Measurements from ENCODE around the gene INMT.
A peak's percentile ranks its signal among the peaks of the same experiment; 100 is the strongest.

The INMT gene

GRCh38 chr7:30761214-30762156 lies 9.6 kb downstream of the INMT start:
- no peak for TF ChIP-seq ZFX (IDR thresholded peaks at IDR 0.05; ENCODE audit: borderline replicate concordance)
- no peak for TF ChIP-seq CTCF (IDR thresholded peaks at IDR 0.05)
- no peak overlapping the region for H3K27ac ChIP-seq

- TF ChIP-seq ZFX (IDR thresholded peaks at IDR 0.05; ENCODE audit: borderline replicate concordance): no peak
- TF ChIP-seq CTCF (IDR thresholded peaks at IDR 0.05): no peak
- no peak overlapping the region for H3K27ac ChIP-seq
Observed at GRCh38 chr7:30764030-30764975, 12.4 kb downstream of the INMT start.

GRCh38 chr7:30765408-30765807 lies 13.5 kb downstream of the INMT start:
- TF ChIP-seq ZFX (IDR thresholded peaks at IDR 0.05; ENCODE audit: borderline replicate concordance): no peak
- TF ChIP-seq CTCF (IDR thresholded peaks at IDR 0.05): no peak

GRCh38 chr7:30770845-30771173 lies 18.9 kb downstream of the INMT start:
- H3K27ac ChIP-seq: peak overlapping the region; percentile 82
- TF ChIP-seq ZFX (IDR thresholded peaks at IDR 0.05; ENCODE audit: borderline replicate concordance): no peak
- no peak for TF ChIP-seq CTCF (IDR thresholded peaks at IDR 0.05)

More at GRCh38 chr7:30765408-30765807, 13.5 kb downstream of the INMT start:
- H3K27ac ChIP-seq: no peak overlapping the region

- peak within 1 kb of the TSS; percentile 82 for H3K27ac ChIP-seq
- TF ChIP-seq CTCF (IDR thresholded peaks at IDR 0.05) (0 out of 2 replicates have a peak, but pooled peaks have one; percentile 4), ZFX (IDR thresholded peaks at IDR 0.05; ENCODE audit: borderline replicate concordance) (no peak)
Observed at GRCh38 chr7:30771174-30771879, 19.4 kb downstream of the INMT start, which contains the start of gene MINDY4. MINDY4 (plus strand) TSS chr7:30771417; CDS start chr7:30771494, 77 bp downstream.

GRCh38 chr7:30771880-30772425 lies 20.0 kb downstream of the INMT start:
- H3K27ac ChIP-seq: peak overlapping the region; percentile 82
- no peak for TF ChIP-seq CTCF (IDR thresholded peaks at IDR 0.05)
- TF ChIP-seq ZFX (IDR thresholded peaks at IDR 0.05; ENCODE audit: borderline replicate concordance): no peak
